WI38 (cell line): ENCODE results near the gene FNDC5.

Experiments
- H3K4me3 ChIP-seq: 2 replicates; pipeline ENCODE4 v1.5.1; 2011; ENCODE audit warnings: low read depth, mild to moderate bottlenecking, control low read depth, low read length
- TF ChIP-seq, protein P1 (sequence below): IDR thresholded peaks from 2 replicates; pipeline ENCODE4 v1.5.1; 2012; ENCODE audit warnings: low read depth, mild to moderate bottlenecking, control low read depth, low read length

FNDC5 gene

DNA sequence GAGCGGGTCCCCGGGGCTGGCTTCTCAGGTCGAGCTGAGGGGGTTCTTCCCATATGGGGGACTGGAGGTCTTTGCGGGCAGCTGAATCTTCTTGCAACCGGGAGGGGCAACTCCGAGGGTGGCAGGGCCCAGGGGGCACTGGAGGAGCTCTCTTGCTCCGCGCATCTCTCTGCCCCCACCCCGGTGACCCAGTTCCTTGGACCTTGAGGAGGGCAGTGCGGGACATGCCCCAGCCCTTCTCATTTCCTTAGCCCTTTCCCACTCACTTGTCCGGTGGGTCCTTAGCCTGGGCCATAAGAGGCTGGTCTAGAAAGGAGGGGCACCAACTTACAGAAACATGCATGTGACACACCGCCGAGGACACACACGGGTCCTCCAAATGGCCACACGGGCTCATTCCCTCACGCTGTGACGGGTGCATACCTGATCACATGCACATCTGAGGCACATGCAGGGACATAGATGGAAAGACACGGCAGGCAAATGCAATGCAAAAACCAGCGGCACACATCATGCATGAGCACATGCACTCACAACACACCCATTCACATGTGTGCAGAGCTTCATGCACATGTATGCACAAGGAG is 16.2 kb upstream of the FNDC5 start:
- TF ChIP-seq, protein P1, sequence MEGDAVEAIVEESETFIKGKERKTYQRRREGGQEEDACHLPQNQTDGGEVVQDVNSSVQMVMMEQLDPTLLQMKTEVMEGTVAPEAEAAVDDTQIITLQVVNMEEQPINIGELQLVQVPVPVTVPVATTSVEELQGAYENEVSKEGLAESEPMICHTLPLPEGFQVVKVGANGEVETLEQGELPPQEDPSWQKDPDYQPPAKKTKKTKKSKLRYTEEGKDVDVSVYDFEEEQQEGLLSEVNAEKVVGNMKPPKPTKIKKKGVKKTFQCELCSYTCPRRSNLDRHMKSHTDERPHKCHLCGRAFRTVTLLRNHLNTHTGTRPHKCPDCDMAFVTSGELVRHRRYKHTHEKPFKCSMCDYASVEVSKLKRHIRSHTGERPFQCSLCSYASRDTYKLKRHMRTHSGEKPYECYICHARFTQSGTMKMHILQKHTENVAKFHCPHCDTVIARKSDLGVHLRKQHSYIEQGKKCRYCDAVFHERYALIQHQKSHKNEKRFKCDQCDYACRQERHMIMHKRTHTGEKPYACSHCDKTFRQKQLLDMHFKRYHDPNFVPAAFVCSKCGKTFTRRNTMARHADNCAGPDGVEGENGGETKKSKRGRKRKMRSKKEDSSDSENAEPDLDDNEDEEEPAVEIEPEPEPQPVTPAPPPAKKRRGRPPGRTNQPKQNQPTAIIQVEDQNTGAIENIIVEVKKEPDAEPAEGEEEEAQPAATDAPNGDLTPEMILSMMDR, result no peak
- no peak overlapping the region for H3K4me3 ChIP-seq

DNA sequence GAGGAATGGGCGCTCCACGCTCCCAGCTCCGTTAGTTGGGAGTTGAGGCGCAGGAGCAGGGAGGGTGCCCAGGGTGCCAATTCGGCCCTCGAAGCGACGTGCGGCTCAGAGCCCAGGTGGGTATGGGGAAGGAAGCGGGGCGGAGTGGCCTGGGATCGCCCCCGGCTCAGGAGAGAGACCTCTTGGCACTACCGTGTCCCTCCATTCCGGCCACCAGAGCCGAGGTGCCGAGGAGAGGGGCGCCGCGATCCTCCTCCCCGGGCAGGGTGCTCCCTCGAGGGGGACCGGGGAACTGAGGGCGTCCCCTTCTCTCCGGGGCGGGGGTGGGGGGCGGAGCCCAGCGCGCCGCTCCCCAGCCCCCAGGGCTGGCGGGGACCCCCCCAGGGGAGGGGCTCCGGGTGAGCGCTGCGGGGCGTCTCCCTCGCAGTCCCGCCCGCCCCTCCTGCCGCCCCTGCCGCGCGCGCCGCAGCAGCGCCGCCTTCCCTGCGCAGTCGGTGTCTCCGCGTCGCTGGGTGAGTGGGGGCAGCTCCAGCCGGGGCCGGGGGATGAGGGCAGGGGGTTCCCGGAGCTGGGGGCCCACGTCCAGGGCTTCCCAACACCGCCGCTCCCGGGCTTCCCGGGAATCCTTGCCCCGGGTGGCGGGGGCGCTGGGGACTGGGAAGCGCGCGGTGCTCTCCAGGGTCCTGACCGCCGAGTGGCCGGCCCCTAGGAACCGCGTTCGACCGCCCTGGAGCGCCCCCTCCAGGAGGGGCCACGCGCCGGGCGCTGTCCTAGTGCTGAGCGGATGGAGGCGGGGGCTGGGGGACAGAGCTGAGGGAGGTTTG is 15.5 kb upstream of the FNDC5 start, which contains the start of gene HPCA:
Gene HPCA (plus strand): TSS at position 488 of the 824 bp plus-strand sequence. CDS start 2,408 bp downstream, outside the sequence.
- TF ChIP-seq, protein P1, result peak; percentile 62
- H3K4me3 ChIP-seq, result no peak within 1 kb of the TSS

DNA sequence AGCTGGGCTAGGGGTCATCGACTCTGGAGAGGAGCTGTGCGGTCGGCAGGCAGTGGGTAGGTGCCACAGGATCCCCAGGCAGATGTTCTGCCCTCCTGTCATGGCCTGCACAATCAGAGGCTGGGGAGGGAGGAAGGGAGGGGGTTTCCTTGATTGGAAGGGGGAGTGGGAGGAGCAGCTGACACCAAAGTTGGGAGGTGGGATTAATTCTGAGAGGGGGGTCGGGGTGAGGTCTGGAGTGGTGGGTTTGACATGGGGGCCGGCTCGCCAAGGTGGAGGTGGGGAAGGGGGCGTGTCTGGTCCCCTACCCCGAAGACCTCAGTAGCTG is 14.9 kb upstream of the FNDC5 start:
- no peak overlapping the region for H3K4me3 ChIP-seq
- TF ChIP-seq, protein P1, result no peak

DNA sequence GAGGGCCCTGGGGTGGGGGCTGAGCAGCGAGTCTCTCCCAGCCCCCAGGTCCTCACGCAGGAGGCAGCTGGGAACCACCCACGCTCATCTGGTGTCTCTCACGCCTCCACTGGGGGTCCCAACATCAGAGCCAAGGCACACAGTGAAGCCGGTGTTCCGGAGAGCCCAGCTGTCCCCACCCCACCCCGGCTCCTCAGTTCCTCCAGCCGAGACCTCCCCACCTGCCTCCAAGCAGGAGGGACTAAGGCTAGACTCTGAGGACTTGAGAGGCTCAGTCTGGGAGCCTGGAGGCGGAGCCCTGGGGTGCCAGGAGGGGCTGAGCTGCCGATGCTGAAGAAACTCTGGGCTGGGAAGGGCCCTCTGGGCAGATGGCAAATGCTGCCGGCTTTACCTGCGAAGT is 14.0 kb upstream of the FNDC5 start:
- TF ChIP-seq, protein P1, result no peak
- H3K4me3 ChIP-seq, result no peak overlapping the region

DNA sequence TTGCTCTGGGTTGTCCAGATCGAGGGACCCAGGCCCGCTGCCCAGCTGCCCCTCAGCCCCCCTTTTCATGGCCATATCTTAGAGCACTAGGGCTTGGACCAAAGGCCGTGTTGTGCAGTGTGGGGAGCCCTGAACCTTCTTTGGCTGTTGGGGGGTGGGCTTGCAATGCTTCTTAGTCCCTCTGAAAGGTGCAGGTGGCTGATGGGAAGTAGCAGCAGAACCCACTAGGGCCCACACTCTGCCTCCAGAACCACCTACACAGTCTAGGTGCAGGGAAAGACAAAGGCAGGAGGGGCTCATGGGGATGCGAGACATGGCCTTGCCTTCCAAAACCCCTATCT is 13.3 kb upstream of the FNDC5 start:
- TF ChIP-seq, protein P1, result no peak
- no peak overlapping the region for H3K4me3 ChIP-seq

DNA sequence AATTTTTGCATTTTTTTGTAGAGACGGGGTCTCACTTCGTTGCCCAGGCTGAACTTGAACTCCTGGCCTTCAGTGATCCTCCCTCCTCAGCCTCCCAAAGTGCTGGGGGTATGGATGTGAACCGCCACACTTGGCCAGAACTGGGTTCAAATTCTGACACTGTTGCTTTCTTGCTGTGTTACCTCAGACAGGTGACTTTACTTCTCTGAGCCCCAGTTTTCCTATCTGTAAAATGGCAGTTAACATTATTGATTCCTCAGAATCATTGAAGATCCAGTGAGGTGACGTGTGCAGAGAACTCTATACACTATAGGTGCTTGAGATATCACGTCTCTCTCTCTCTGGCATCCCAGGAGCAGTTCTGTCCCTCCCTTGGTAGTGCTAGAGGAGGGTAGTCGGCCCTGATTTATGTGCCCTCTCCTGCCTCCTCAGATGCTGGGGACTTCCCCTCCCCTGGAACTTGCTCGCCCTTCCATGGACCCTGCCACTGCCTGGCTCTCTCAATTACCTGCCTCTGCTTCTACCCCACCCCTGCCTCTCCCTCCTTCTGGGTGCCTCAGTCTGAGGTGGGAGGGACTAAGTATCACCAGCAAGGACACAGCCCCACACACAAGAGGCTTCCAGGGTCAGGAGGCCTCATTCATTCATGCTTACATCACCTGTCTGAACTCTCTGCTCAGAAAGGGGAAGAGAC is 12.8 kb upstream of the FNDC5 start:
- TF ChIP-seq, protein P1, result no peak
- H3K4me3 ChIP-seq, result no peak overlapping the region
